Muscle of leg (tissue), 11 donors: Measurements from ENCODE around the gene ZNF423. TPM values are rescaled to one million over a fixed set of nuclear protein-coding genes. Genes with fewer than 3 reads are reported as not detected.

ENCODE experiments used
- DNase-seq: peaks from one replicate; pipeline ENCODE4 v3.0.0; 2013
- H3K27ac ChIP-seq: one replicate; pipeline ENCODE4 v1.5.1; 2013; ENCODE audit warnings: mild to moderate bottlenecking, low read length, control low read depth
- H3K27me3 ChIP-seq: one replicate; pipeline ENCODE4 v1.6.1; 2013; ENCODE audit warnings: low read length; ENCODE audit not compliant: control insufficient read depth, insufficient read depth
- H3K36me3 ChIP-seq: one replicate; pipeline ENCODE4 v1.6.1; 2013; ENCODE audit warnings: low read length; ENCODE audit not compliant: control insufficient read depth, insufficient read depth
- H3K4me1 ChIP-seq: one replicate; pipeline ENCODE4 v1.6.1; 2013; ENCODE audit warnings: low read length; ENCODE audit not compliant: control insufficient read depth, insufficient read depth
- H3K4me3 ChIP-seq: one replicate; pipeline ENCODE4 v1.5.1; 2013; ENCODE audit warnings: low read length, control low read depth
- H3K9me3 ChIP-seq: replicated peaks from 2 replicates; pipeline ENCODE4 v1.6.1; 2013; ENCODE audit warnings: low read depth, low read length; ENCODE audit not compliant: control insufficient read depth
- WGBS: methylation state at CpG from one replicate; pipeline ENCODE4 v1.1.5; 2013; ENCODE audit warnings: missing lambda C conversion rate; ENCODE audit not compliant: insufficient coverage; 5-methylcytosine and 5-hydroxymethylcytosine counted together
- polyA plus RNA-seq, 8 donors: library from polyadenylated mRNA; unstranded; fragments of 120-200 nt; gene quantifications; one replicate each; pipeline versions ENCODE4 v1.2.1 to v1.2.3, GENCODE V29; 2013; ENCODE audit warnings: inconsistent platforms in 1 of 8, low replicate concordance in 1 of 8; ENCODE audit not compliant: insufficient read length in 8 of 8, insufficient read depth in 1 of 8
- total RNA-seq: library from RNA; stranded (reverse); fragments of 120-200 nt; gene quantifications from one replicate; pipeline ENCODE4 v1.2.4, GENCODE V29; 2013

Gene ZNF423
- total and polyA plus RNA-seq, 9 donors = 15.8 to 30.0 (median 25.5) TPM

- H3K27ac ChIP-seq = no peak overlapping the region
- WGBS = 77% methylated on average over 4 of the region's 9 CpGs
- no peak overlapping the region for H3K4me3 ChIP-seq
Observed at GRCh38 chr16:49757559-49758069, 98.3 kb downstream of the ZNF423 start.

GRCh38 chr16:49756775-49757558 is 98.9 kb downstream of the ZNF423 start:
- H3K9me3 ChIP-seq = no peaks in the 10 kb centered on the region
- peaks cover 31% of the 10 kb centered on the region for H3K4me1 ChIP-seq
- DNase-seq = no peak
- H3K27ac ChIP-seq = no peak overlapping the region
- no peak overlapping the region for H3K4me3 ChIP-seq
- no peaks in the 10 kb centered on the region for H3K36me3 ChIP-seq
- H3K27me3 ChIP-seq = no peaks in the 10 kb centered on the region
- 81% methylated on average over 3 of the region's 10 CpGs for WGBS

More at GRCh38 chr16:49757559-49758069, 98.3 kb downstream of the ZNF423 start:
- peaks cover 27% of the 10 kb centered on the region for H3K4me1 ChIP-seq
- H3K9me3 ChIP-seq = no peaks in the 10 kb centered on the region
- no peaks in the 10 kb centered on the region for H3K36me3 ChIP-seq
- H3K27me3 ChIP-seq = no peaks in the 10 kb centered on the region
- DNase-seq = no peak

- Histone ChIP-seq H3K36me3 (no peaks in the 10 kb centered on the region), H3K4me1 (peaks cover 33% of the 10 kb centered on the region), H3K27ac (peak overlapping the region; percentile 83), H3K4me3 (no peak overlapping the region), H3K9me3 (no peaks in the 10 kb centered on the region), H3K27me3 (no peaks in the 10 kb centered on the region)
- 56% methylated on average over 11 of the region's 13 CpGs for WGBS
- DNase-seq = no peak
Observed at GRCh38 chr16:49755716-49756505, 100.0 kb downstream of the ZNF423 start.

- H3K9me3 ChIP-seq = no peaks in the 10 kb centered on the region
- no peaks in the 10 kb centered on the region for H3K27me3 ChIP-seq
- no peaks in the 10 kb centered on the region for H3K36me3 ChIP-seq
- 0% methylated on average over 5 of the region's 10 CpGs for WGBS
- peak; percentile 81 for DNase-seq
- H3K27ac ChIP-seq = peak overlapping the region; percentile 83
- H3K4me3 ChIP-seq = peak overlapping the region; percentile 26
- H3K4me1 ChIP-seq = peaks cover 37% of the 10 kb centered on the region
Observed at GRCh38 chr16:49755313-49755620, 100.6 kb downstream of the ZNF423 start.

GRCh38 chr16:49754495-49755312 is 101.2 kb downstream of the ZNF423 start:
- Histone ChIP-seq H3K4me3 (peak overlapping the region; percentile 26), H3K27me3 (no peaks in the 10 kb centered on the region), H3K9me3 (no peaks in the 10 kb centered on the region), H3K36me3 (no peaks in the 10 kb centered on the region), H3K27ac (peak overlapping the region; percentile 83), H3K4me1 (peaks cover 42% of the 10 kb centered on the region)
- 34% methylated on average over 11 of the region's 21 CpGs for WGBS
- peak; percentile 53 for DNase-seq

- Histone ChIP-seq H3K27ac (no peak overlapping the region), H3K36me3 (no peaks in the 10 kb centered on the region), H3K4me1 (peaks cover 37% of the 10 kb centered on the region), H3K4me3 (no peak overlapping the region), H3K9me3 (no peaks in the 10 kb centered on the region), H3K27me3 (no peaks in the 10 kb centered on the region)
- 40% methylated on average over 12 of the region's 15 CpGs for whole genome bisulfite sequencing
- DNase-seq = peak; percentile 28
Observed at GRCh38 chr16:49750341-49751000, 105.4 kb downstream of the ZNF423 start.

- Histone ChIP-seq H3K9me3 (no peaks in the 10 kb centered on the region), H3K4me1 (peaks cover 31% of the 10 kb centered on the region), H3K36me3 (no peaks in the 10 kb centered on the region), H3K27me3 (no peaks in the 10 kb centered on the region), H3K4me3 (no peak overlapping the region), H3K27ac (no peak overlapping the region)
- no peak for DNase-seq
- WGBS = 44% methylated on average over 2 of the region's 9 CpGs
Observed at GRCh38 chr16:49749816-49750215, 106.1 kb downstream of the ZNF423 start.

- no peak overlapping the region for H3K4me3 ChIP-seq
- DNase-seq = peak; percentile 92
- no peaks in the 10 kb centered on the region for H3K9me3 ChIP-seq
- peaks cover 24% of the 10 kb centered on the region for H3K4me1 ChIP-seq
- H3K36me3 ChIP-seq = peaks cover 4% of the 10 kb centered on the region
- peak overlapping the region; percentile 63 for H3K27ac ChIP-seq
- no peaks in the 10 kb centered on the region for H3K27me3 ChIP-seq
- 27% methylated on average over 5 of the region's 11 CpGs for WGBS
Observed at GRCh38 chr16:49748322-49748721, 107.6 kb downstream of the ZNF423 start.

GRCh38 chr16:49747654-49748053 is 108.3 kb downstream of the ZNF423 start:
- Histone ChIP-seq H3K4me3 (no peak overlapping the region), H3K27ac (no peak overlapping the region), H3K4me1 (peaks cover 24% of the 10 kb centered on the region), H3K9me3 (no peaks in the 10 kb centered on the region), H3K36me3 (peaks cover 4% of the 10 kb centered on the region), H3K27me3 (no peaks in the 10 kb centered on the region)
- DNase-seq = no peak
- 100% methylated on average over 1 of the region's 3 CpGs for WGBS
